CD4-positive, alpha-beta T cell treated with Interleukin-2 at 100 ng/mL for 4 hours (primary cell): ENCODE measurements around the gene CALN1.

Experiments
- DNase-seq: peaks from one replicate; pipeline ENCODE4 v3.0.0-alpha.2; 2020; ENCODE audit warnings: low spot score

The CALN1 gene

DNA sequence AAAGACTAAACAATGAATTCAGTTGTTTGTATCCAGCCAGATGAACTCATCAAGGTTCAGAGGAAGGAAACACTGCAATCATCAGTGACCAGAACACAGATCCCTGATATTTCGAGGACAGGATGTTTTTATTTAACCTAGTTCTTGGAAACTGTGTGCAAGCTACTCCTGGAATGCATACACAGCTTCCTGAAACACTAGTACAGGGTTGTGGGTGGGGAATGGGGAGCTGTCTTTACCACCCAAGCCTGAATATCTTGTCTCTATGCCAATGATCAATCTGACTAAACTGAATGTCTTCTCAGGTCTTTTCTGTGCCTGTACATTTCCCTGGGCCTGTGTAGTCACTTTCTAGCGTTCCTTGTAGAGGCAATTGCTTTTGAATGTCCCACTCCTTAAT is 374.6 kb downstream of the CALN1 start:
- DNase-seq, result no peak

DNA sequence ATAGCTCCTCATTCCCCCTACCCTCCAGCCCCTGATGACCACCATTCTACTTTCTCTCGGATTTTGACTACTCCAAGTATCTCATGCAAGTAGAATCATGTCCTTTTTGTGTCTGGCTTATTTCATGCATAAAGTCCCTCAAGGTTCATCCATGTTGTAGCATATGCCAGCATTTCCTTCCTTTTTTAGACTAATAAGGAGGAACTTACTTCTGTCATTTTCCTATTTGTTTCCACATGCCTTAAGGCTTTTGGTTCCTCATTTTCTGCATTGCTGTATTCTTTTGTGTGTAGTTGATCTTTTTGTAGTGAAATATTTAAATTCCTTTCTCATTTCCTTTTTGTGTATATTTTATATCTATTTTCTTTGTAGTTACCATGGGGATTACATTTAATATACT is 376.9 kb downstream of the CALN1 start:
- no peak for DNase-seq

DNA sequence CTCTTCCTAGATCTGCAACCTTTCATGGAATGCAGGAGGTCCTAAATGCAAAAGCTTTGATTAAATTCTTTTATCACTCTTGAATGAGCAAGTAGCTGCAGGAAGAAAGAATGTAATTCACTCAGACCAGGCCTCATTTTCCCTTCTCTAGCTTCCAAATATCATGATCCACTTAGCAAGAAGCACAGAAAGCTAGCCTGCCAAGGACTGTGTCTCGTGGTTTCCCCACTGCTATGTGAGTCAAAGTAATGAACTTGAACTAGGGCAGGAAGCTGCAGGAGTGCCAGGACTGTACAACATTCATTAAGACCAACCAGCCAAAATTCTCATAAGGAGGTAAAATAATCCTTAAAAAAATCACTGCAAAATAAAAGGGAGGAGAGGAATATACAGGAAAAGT is 379.2 kb downstream of the CALN1 start:
- no peak for DNase-seq

DNA sequence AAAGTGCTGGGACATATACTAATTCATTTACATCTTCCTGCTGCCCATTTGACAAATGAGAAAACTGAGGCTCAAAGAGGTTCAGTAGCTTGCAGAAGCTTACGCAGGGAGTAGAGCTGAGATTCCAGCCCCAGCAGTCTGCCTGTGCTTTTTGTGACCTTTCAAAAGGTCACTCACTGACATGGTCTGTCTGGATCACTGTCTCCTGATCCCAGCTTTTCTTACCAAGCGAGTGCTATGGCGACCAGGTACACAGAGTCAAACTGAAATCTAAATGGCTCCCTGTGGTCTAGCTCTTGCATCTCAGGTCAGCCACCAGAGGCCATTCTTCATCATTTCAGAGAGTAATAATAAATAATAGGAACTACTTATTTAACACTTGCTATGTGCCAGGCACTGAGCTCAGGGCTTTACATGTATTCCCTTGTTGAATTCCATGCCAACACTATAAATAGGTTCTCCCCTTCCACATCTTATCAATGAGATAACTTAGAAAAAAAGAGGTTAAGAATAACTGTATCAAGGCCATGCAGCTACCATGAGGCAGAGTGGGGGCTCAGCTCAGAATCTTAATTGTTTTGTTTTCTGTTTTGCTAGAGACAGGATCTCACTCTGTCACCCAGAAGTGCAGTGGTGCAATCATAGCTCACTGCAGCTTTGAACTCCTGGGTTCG is 381.0 kb downstream of the CALN1 start:
- DNase-seq, result no peak

DNA sequence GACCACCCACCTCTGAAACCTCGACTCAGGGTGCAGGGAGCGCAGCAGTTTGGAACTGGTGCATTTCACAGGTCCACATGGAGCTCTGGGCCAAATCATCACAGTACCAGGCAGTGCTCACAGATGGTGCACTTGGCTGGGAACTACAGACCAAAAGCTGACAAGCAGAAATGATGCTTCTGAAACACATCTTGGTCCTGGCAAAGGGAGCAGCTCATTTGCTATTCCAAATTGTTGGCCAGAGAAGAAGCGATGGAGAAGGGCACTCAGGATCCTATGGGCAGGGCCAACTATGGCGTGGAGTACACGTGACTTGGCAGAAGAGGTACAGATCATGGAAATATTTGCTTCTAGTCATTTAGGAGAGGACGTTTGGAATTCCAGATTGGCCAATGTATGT is 383.9 kb downstream of the CALN1 start:
- DNase-seq, result no peak

DNA sequence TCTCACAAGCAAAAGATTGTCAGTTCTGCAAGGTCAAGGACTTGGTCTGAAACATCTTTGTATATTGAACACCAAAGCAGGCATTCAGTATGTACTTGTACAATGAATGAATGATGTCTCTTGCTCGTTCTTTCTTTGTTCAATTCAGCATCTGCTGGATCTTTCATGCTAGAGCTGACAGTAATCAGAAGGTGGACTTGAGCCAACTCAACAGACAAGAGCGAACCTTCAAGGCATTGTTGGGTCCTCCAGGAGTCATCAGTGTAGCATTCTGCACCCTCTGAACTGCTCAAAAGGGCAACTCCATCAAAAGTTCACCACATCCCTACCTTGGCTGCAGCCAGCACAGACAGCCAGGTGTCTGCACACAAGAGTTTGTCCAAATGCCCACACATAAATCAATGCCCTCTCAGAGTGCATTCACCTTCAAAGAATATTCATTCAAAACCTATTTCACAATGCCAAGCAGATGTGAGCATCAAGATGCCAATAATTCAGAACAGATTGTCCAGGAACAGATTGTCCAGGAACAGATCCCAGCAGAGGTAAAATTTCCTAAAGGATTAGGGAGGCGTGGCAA is 386.7 kb downstream of the CALN1 start:
- no peak for DNase-seq

DNA sequence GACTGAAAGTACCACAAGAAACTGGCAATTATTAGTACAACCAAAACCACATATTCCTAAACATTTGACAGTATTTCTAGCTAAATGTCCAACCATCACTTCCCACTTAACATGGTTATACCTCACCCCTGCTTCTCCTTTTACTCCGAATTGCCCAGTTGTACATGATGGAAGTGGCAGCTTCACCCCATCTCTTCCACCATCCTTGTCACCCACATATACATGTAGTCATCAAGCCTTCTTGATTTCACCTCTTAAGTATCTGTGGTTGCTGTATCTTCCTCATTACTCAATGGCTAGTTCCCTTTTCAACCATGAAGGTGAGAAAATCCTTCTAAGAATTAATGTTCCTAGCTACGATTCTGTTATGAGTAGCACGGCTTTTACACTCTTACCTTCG is 388.2 kb downstream of the CALN1 start:
- DNase-seq, result no peak

DNA sequence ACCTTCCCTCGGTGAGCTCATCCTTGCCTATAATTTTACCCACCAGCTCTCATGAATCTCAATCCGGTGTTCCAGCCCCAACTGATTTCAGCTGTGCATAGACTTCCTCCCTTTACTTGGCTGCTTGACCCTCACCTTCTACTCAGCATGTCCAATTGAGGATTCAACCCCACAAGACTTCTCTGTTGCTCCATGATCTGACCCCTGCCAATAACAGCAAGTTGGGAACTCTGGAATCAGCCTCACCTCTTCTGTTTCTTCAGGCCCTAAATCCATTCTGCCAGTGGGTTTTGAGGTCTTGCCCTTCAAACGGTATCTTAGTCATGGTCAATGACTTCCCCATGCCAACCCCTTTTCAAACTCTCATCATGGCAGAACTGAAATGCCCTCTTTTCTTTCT is 390.4 kb downstream of the CALN1 start:
- DNase-seq, result no peak

DNA sequence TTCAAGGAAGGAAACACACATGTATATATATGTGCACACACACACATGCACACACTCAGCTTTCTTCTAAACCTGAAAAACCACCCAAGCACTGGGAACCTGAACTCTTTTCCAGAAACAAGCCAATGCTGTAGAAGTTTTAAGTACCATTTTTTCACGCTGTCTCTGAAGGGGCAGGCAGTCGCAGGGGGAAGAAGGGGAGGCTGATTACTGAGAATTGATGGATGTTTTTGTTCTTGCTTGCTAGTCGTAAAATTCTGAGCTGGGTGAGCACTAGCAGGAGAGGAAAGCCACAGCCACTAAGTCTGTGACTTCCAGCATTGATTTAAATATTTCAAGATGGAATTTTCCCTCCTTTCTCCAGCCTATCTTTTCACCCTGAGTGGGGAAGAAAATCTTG is 391.8 kb downstream of the CALN1 start:
- DNase-seq, result no peak

DNA sequence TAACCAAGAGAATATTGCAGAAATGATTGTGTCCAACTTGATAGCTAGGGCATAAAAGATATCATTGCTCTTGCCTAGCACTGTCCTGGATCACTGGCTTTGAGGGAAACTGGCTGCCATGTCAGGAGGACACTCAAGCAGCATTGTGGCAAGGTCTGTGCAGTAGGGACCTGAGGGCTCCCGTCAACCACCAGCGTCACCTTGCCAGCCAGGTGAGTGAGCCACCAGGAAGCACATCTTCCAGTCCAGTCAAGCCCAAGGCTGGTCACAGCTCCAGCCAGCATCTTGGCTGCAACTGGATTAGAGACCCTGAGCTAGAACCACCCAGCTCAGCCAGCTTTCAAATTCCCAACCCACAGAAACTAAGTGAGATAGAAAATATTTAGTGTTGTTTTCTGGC is 392.7 kb downstream of the CALN1 start:
- DNase-seq, result no peak

DNA sequence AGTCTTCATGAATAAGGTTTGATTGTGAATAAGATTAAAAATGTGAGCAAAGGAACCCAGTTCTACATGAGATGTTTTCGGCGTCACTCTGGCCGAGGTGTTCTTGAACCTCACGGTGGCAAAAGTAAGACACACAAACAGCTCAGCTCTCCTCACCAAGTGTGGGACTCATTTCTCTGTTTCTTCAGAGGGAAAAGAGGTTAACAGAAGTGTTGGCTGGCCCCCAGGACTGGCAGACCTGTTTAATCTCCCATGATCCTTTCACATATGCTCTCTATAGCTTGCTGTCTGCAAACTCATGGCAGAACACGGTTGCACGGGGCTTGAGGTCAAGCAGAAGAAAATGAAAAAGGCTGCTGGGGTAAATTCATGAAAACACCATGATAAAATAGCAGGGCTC is 394.4 kb downstream of the CALN1 start:
- DNase-seq, result no peak

DNA sequence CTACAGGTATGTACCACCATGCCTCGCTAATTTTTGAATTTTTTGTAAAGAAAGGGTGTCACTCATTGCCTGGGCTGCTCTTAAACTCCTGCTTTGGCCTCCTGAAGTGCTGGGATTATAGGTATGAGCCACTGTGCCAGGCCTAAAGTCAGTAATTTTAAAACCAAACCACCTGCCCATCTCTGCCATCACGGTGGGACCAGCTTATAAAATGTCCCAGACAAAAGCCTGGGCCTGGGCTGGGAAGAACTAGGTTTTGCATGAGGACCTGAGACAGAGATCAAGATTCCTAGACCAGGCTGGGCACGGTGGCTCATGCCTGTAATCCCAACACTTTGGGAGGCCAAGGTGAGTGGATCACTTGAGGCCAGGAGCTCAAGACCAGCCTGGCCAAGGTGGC is 395.6 kb downstream of the CALN1 start:
- DNase-seq, result no peak

DNA sequence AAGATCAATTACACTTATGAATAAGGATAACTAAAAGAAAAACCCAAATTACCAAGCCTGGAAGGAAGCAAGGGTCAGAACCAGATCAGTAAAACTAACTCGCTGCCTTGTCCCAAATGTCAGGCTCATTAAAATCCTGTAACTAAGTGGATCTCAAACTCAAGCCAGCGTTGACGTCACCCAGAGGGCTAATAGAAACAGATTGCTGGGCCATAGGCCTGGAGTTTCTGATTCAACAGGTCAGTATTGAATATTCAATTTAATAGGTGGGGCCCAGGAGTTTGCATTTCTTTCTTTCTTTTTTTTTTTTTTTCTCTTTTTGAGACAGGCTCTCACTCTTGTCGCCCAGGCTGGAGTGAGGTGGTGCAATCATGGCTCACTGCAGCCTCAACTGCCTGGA is 397.0 kb downstream of the CALN1 start:
- DNase-seq, result no peak

DNA sequence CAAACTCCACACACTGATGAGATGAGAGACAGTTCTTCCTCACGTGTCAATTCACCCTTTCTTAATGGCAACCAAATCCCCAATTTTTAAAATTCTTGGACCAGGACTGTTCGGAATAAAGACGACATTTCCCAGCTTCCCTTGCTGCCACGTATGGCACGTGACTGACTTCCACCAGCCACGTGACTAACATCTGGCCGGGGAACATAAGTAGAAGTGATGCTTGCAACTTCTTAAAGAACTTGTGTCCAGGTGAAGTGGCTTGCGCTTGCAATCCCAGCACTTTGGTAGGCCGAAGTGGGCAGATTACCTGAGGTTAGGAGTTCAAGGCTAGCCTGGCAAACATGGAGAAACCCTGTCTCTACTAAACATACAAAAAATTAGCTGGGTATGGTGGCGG is 405.1 kb downstream of the CALN1 start:
- DNase-seq, result no peak

DNA sequence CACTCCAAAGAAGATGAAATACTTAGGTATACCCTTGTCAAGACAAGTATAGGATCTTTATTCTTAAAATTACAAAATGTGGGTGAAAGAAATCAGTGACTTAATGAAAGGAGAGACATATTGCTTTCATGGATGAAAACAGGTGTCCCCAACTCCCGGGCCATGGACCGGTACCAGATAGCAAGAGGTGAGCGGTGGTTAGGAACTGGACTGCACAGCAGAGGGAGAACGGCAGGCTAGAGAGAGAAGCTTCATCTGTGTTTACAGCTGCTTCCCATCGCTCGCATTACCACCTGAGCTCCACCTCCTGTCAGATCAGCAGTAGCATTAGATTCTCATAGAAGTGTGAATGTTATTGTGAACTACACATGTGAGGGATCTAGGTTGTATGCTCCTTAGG is 408.9 kb downstream of the CALN1 start:
- no peak for DNase-seq

DNA sequence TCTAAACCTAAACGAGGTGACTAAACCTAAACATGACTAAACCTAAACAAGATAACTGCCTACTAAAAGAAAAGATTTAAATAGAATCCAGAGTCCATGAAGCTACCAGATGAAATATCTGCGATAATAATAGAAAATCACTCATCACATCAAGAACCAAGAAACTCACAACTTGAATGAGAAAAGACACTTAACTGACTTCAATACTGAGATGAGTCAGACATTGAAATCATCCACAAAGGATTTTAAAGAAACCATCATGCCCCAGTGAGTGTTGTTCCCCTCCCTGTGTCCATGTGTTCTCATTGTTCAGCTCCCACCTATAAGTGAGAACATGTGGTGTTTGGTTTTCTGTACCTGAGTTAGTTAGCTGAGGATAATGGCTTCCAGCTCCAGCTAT is 416.0 kb downstream of the CALN1 start:
- DNase-seq, result no peak

DNA sequence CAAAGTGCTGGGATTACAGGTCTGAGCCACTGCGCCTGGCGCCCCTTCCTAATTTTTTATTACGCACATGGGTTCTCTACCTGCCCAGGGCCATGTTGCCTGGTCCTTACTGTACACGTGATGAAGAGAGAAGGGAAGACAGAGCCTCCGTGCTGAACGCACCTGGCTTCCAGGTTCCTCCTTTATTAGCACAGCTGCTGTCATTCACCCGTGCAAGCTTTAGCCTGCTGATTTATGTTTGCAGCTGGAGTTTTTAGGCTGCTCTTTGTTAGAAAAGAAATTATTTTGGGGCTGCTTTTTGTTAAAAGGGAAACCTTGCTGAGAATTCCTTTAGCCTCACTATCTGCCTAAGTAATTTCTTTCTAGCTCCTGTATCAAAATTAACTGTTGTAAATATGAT is 417.0 kb downstream of the CALN1 start:
- DNase-seq, result no peak

DNA sequence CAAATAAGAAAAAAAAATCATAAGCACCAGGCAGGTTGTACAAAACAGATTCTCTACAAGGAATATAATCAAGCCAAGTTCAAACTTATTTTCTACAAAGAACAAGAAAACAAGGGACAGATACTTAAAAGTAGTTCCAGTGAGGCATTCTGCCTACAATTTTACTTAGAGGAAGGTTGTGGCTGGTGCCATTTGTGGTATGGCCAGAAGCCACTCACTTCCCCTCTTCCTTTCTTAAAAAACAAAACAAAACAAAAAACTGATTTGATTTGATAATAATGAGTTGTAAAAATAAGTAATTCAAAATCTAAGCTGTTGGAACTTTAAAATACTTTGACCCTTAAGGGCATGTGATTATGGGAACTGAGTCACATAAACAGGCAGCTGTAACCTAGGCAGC is 420.6 kb downstream of the CALN1 start:
- no peak for DNase-seq

DNA sequence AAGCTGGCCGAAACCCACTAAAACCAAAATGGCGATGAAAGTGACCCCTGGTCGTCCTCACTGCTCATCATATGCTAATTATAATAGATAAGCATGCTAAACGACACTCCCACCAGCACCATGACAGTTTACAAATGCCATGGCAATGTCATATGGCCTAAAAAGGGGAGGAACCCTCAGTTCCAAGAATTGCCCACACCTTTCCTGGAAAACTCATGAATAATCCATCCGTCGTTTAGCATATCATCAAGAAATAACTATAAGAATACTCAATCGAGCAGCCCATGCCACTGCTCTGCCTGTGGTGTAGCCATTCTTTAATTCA is 422.0 kb downstream of the CALN1 start:
- DNase-seq, result no peak

DNA sequence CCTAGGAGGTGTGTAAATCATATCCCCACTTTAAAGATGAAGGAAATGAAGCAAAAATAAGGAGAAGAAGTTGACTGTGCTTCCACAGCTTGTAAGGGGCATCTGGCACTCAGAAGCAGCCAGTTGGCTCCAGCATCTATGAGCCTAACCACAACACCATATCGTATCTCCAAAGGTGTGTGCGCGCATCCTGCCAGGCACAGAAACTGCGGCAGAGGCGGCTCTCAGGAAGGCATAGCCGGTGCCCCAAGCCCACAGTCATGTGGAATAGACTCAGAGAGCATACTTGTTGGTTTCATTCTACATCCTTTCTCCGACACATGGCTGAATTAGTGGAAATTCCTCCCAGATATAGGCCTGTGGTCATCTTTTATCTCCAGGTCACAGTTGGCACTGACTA is 423.9 kb downstream of the CALN1 start:
- no peak for DNase-seq

DNA sequence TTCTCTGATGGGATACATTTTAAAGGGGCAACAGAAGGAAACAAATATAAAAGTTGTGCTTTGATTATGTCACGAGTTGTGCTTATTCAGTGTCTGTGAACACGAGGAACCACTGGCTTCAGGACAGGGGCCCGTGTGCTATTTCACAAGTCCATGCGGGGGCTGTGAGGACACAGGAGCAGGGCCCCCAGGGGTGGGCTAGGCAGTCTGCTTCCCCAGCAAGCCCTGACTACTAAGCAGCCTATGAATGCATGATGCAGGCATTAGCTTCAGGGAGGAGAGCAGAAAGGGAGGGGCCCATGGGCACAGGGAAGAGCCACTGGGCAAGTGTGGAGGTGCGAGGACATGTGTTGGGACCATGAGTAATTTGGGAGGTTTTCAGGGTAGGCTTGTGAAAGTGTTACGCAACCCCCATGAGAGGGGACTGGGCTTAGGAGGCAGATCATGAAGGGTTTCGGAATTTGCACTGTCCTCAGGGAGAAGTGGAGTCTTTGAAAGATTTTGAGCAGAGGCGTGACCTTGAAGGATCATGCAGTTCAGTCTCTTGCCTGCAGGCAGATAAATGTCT is 424.9 kb downstream of the CALN1 start:
- no peak for DNase-seq

DNA sequence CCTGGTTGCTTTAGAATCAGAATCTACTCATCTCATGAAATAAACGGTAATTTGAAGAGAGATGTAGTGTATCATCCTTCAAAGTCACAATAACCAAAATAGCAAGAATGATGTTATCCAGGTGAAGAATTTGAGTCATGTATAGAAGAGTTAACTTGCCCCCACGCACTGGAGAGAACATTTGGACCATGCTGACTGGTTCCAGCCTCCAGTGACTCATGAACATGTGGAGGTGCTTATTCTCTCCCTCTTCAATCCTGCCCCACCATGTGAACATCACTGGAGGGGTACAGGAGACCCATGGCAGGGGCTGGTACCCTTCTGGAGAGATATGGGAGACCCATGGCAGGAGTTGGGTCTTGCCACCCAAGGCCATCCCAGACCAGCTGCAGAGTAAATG is 427.8 kb downstream of the CALN1 start:
- DNase-seq, result no peak

DNA sequence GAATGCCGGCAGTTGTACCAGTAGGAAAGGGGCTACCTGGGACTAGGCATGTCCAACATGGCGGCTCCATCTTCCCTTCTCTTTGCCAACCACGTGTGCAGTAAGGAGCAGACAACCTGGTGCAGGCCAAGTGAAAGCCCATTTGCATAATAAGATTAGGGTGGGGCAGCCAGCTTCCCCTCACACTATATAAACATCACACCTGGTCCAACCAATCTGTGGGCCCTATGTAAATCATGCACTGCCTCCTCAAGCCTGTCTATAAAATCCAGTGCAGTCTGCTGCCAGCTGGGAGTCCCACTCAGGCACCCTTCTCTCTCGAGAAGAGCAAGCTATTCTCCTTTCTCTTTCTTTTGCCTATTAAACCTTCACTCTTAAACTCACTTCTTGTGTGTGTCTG is 429.3 kb downstream of the CALN1 start:
- DNase-seq, result no peak

DNA sequence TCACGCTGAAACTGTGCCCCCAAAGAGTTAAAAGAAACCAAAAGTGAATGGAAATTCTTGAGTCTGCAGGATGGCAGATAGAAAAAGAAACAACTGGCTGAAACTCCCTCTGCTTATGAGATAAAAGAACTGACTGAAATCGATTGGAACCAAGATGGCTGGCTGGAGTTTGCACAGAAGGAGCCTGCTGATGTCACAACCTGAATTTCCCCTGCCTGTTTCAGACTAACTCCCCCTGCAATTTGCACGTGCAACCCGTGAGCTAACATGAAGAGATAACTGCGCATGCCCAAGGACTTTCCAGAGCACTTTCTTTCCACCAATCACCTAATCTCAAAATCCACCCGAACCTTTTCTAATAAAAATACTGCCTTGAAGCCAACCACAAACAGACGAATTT is 435.5 kb downstream of the CALN1 start:
- DNase-seq, result no peak
